ENCODE measurements around the gene NBPF3.

The NBPF3 gene

DNA sequence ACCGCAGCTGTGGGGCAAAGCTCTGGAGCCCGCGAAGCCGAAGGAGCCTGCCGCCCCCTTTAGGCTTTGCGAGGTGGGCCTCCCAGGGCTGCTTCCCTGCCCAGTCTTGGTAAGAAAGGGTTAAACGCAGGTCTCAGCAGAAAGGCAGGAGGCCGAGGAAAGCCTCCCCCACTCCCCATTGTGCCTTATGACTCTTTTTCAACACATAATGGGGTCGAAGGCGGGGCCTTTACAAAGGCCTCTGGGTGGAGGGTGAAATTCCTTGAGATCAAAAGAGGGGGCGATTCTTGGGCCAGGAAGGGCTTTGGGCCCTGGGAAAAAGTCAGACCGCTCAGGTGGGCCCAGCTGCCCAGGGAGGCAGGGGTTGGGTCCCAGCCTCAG lies 70.2 kb downstream of the NBPF3 start:
- H3K4me3 ChIP-seq (replicated peaks in 1 of 2; ENCODE audit: low read depth in 2 of 2, low read length in 2 of 2), result peak overlapping the region; percentile 37 to 55
- TF ChIP-seq, protein P1, sequence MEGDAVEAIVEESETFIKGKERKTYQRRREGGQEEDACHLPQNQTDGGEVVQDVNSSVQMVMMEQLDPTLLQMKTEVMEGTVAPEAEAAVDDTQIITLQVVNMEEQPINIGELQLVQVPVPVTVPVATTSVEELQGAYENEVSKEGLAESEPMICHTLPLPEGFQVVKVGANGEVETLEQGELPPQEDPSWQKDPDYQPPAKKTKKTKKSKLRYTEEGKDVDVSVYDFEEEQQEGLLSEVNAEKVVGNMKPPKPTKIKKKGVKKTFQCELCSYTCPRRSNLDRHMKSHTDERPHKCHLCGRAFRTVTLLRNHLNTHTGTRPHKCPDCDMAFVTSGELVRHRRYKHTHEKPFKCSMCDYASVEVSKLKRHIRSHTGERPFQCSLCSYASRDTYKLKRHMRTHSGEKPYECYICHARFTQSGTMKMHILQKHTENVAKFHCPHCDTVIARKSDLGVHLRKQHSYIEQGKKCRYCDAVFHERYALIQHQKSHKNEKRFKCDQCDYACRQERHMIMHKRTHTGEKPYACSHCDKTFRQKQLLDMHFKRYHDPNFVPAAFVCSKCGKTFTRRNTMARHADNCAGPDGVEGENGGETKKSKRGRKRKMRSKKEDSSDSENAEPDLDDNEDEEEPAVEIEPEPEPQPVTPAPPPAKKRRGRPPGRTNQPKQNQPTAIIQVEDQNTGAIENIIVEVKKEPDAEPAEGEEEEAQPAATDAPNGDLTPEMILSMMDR (IDR thresholded peaks at IDR 0.05; ENCODE audit: low read depth, low read length), result no peak
- no peak for DNase-seq (ENCODE audit: low read depth in 2 of 2)

DNA sequence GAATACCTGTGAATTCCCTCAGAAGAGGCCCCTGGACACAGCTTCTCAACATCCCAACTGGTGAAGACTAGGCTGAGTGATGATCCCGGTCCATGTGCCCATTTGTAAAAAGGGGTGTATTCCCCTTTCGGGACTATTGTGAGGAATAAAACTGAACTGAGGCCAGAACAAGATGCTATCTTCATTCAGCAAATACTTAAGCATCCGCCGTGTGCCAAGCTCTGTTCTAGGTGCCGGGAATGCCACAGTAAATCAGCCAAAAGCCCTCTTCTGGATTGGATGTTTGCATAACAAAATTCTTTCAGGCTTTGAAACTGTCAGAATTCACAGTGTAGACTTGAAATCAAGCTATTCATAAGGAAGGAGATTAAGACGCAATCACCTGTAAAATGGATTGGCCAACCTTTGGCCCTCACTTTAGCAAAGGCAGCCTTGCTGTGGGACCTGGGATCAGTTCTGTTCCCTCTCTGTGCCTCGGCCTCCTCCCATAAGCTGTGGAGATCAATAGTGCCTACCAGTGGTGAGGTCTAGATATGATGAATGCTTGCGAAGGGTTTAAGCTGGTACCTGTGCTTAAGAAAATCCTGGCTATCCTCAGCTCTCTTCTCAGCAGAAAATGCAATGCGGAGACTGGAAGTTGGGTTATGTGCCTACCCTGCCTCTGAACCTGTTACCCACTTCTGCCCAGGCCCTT lies 71.1 kb downstream of the NBPF3 start:
- H3K4me3 ChIP-seq (replicated peaks in 1 of 2; ENCODE audit: low read depth in 2 of 2, low read length in 2 of 2), result peak overlapping the region in 1 of 2 donors; percentile 55
- DNase-seq (ENCODE audit: low read depth in 2 of 2), result peak; percentile 8 to 48

DNA sequence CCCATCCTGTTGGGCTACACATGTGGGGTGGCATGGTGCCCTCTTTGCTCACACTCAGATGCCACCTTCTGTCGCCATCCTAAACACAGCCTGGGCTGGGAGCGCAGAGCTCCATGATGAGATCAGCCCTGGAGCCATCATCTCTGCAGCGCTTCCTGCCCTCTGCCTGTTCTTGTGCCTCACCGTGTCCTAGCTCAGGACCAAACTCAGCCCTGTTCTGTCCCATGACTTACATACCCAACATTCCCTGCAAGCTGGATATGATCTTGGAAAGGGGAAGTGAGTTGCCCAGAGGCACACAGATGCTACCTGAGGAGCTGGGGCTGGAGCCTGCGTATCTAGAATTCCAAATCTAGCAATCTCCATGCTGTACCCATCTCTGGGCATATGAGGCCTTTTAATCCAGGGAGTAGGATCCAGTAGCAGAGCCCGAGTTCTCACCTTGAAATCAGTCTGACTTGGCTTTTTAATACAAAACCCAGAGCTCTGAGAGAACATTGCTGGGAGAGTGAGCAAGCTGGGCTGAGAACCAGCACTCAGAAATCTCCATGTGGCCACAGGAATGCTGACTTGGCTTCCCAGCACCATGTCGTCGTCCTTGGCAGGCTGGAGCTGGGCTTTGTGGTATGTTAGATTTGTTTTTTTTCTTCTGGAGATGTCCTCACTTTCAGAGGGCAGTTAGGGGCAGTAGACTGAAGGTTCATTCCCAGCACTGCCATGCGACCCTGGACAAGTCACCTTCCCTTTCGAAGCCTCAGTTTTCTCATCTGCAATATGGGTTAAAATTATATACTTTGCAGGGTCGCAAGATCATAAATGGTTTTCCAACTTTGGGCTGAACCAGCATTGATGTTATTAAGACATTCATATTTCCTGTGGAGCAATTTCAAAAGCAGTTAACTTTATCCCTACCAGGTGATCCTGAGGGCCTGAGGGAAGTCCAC lies 71.9 kb downstream of the NBPF3 start:
- H3K4me3 ChIP-seq (replicated peaks in 1 of 2; ENCODE audit: low read depth in 2 of 2, low read length in 2 of 2), result no peak overlapping the region
- DNase-seq (ENCODE audit: low read depth in 2 of 2), result peak; percentile 96 to 97
- TF ChIP-seq, protein P1 (IDR thresholded peaks at IDR 0.05; ENCODE audit: low read depth, low read length), result no peak

More for the DNA sequence above, 71.1 kb downstream of the NBPF3 start:
- TF ChIP-seq, protein P1 (IDR thresholded peaks at IDR 0.05; ENCODE audit: low read depth, low read length), result no peak

DNA sequence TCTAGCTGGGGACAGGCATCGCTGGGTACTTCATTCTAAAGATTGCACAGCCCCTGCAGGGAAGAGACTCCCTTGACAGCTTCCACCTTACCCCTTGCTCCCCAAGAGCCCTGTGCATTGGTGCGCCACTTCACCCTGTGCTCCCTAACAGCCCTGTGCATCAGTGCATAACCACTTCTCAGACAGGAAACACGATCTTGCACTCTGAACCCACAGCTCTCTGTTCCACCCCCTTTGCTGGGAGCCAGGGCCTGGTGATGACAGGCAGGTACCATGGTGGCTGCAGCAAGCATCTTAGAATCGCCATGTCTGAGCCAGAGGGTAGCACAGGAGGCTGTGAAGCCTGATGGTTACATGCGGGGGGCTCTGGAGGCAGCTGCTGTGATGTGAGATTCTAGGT lies 74.3 kb downstream of the NBPF3 start:
- no peak for DNase-seq (ENCODE audit: low read depth in 2 of 2)
- TF ChIP-seq, protein P1 (IDR thresholded peaks at IDR 0.05; ENCODE audit: low read depth, low read length), result no peak

DNA sequence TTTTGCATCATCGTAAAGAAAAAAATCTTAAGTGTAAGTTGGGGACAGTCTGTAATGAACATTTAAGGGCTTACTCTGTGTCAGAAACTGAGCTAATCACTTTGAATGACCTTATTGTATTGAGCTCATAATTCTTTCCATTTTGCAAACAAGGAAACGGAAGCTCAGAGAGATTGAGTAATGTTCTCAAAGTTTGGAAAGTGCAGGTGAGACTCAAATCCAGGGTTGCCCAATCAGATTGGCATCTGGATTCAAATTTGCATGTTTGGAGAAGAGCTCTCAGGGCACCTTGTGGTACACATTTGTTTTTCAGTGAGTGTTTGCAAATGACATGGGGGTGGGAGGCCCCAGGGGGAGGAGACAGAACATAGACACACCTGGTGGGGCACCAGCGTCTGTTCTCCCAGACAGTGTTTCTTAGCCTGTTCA lies 77.2 kb downstream of the NBPF3 start:
- TF ChIP-seq, protein P1 (IDR thresholded peaks at IDR 0.05; ENCODE audit: low read depth, low read length), result no peak
- DNase-seq (ENCODE audit: low read depth in 2 of 2), result no peak
- no peak overlapping the region for H3K4me3 ChIP-seq (replicated peaks in 1 of 2; ENCODE audit: low read depth in 2 of 2, low read length in 2 of 2)

More for the DNA sequence above, 74.3 kb downstream of the NBPF3 start:
- H3K4me3 ChIP-seq (replicated peaks in 1 of 2; ENCODE audit: low read depth in 2 of 2, low read length in 2 of 2), result no peak overlapping the region

DNA sequence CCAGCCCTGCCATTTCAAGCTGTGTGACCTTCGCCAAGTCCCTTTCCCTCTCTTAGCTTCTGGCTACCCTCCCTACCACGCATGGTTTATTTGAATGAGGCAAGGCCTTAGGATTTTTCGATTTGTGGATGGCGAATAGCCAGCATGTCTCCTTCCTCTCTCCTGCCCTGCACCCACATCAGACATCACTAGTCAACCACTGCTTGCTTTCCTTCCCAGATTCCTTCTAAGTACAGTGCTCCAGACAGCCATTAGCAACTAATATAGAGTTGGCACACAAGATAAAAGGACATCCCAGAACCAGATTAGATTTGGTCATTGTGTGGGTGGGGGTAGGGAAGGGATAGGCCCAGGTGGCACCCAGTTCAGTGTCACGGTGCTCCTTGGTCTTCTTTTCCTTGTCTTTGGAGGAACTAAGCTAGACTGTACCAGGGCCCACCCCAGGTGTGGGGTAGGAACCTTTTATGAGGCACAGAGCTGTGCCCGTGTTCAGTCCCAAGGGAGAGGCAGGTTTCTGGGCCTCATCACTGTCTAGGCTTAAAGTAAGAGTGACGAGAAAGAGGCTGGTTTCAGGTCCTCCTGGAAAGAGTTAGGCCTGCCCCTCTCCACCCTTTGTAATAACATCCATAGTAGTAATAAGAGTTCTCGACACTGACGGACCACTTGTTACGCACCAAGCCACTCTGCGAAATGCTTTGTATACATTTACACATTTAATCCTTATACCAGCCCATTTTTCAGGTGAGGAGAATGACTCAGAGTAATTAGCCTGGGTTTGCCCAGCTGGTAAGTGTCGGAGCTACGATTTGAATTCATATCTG lies 77.9 kb downstream of the NBPF3 start:
- H3K4me3 ChIP-seq (replicated peaks in 1 of 2; ENCODE audit: low read depth in 2 of 2, low read length in 2 of 2), result no peak overlapping the region
- DNase-seq (ENCODE audit: low read depth in 2 of 2), result no peak
- TF ChIP-seq, protein P1 (IDR thresholded peaks at IDR 0.05; ENCODE audit: low read depth, low read length), result no peak

Data from cardiac fibroblast (primary cell).